Measurements from ENCODE around the gene LAIR1. TPM values are rescaled to one million over a fixed set of nuclear protein-coding genes. Genes with fewer than 3 reads are reported as not detected.
A peak's percentile ranks its signal among the peaks of the same experiment; 100 is the strongest.
"Not testable (repeated sequence)": the region's sequence is repeated elsewhere in the genome, so short reads cannot be mapped to it uniquely, and the experiment has no call there.

LAIR1 gene
- polyA plus RNA-seq, 3 donors: 48.0 to 202 (median 73.8) TPM

DNA sequence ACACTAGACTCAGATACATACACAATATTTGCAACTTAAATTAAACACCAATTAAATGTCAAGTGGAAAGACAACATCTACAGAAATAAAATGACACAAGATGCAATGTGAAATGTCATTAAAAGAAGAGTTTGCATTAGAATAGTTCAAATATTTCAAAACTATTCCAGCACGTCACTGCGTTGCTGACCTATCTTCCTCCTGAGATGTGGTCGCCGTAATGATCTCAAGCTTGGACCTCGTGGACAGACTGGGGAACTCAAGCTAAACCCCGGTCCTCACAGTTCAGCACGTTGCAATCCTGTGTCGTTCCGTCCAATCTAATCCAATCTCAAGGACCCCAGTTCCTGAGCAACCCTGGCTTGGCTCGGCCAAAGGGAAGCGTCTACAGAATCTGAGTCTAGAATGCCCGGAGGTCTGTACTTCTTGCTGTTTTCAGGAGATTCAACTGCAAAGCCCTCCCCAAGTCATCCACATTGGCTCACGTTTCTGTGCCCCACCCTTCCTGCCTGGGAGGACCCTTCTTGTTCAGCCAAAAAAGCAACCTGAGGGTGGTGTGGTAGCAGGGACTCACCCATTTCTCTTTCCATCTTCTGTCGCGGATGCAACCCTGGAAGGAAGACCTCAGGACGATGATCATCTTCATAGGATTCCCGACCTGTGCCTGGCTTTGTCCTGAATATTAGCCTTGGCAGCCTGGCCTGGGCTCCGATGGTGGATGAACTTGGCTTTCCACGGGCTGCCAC, 5.1 kb upstream of the LAIR1 start:
- H3K36me3 Mint-ChIP-seq; H3K27me3 Mint-ChIP-seq (ENCODE audit: low read depth in 3 of 3); H2AFZ ChIP-seq (ENCODE audit: insufficient read depth, low read depth, low read length, poor library complexity, severe bottlenecking); H3K27me3 ChIP-seq (ENCODE audit: control insufficient read depth in 2 of 2, insufficient read depth in 2 of 2, low read length in 2 of 2); H3K9me3 Mint-ChIP-seq; H3K9me3 ChIP-seq (replicated peaks in 1 of 2; ENCODE audit: control insufficient read depth in 1 of 2, insufficient read depth in 1 of 2, low read length in 2 of 2); H3K36me3 ChIP-seq (replicated peaks in 1 of 2; ENCODE audit: control insufficient read depth in 1 of 2, insufficient read depth in 2 of 2, low read length in 2 of 2); H4K20me1 ChIP-seq (ENCODE audit: insufficient read depth, low read length): not testable (repeated sequence)
- Mint-ChIP-seq H3K27ac (peak overlapping the region; percentile 94 to 97 (median 96)), H3K4me1 (peaks cover 83% of the 10 kb centered on the region), H3K4me3 (peak overlapping the region; percentile 74 to 81)
- no CpG with 5 or more reads among the region's 19 CpGs for WGBS (ENCODE audit: insufficient coverage)
- DNase-seq: peak; percentile 54 to 68 (median 64)
- H3K4me1 ChIP-seq (ENCODE audit: control insufficient read depth in 1 of 2, insufficient read depth in 2 of 2, low read length in 2 of 2): peaks cover 87 to 93% of the 10 kb centered on the region in 2 donors
- H3K79me2 ChIP-seq (ENCODE audit: insufficient read depth, low read length): peaks cover 25% of the 10 kb centered on the region
- peak overlapping the region; percentile 69 for H3K4me2 ChIP-seq (replicated peaks; ENCODE audit: extremely low read depth, low read length, poor library complexity, severe bottlenecking)
- H3K9ac ChIP-seq (ENCODE audit: insufficient read depth, low read length, poor library complexity, severe bottlenecking): peak overlapping the region; percentile 49
- intact Hi-C loops (cut with micrococcal nuclease): loop anchor here in 1 of 2 donors (5.0 kb wide), 1 partner anchor 163 kb away; no protein-coding TSS in a partner anchor
- H3K4me3 ChIP-seq (replicated peaks in 1 of 3; ENCODE audit: low read depth in 2 of 3, low read length in 3 of 3): peak overlapping the region; percentile 17 to 67 (median 28)
- H3K27ac ChIP-seq (ENCODE audit: low read depth in 1 of 2, low read length in 2 of 2): peak overlapping the region; percentile 60 to 89

- no peak for TF ChIP-seq CTCF (IDR thresholded peaks at IDR 0.05)
- Histone ChIP-seq H3K9me3 (replicated peaks in 1 of 2; ENCODE audit: control insufficient read depth in 1 of 2, insufficient read depth in 1 of 2, low read length in 2 of 2) (no peaks in the 10 kb centered on the region), H3K4me1 (ENCODE audit: control insufficient read depth in 1 of 2, insufficient read depth in 2 of 2, low read length in 2 of 2) (peaks cover 87 to 91% of the 10 kb centered on the region in 2 donors), H3K27me3 (ENCODE audit: control insufficient read depth in 2 of 2, insufficient read depth in 2 of 2, low read length in 2 of 2) (no peaks in the 10 kb centered on the region), H3K4me2 (replicated peaks; ENCODE audit: extremely low read depth, low read length, poor library complexity, severe bottlenecking) (peak overlapping the region; percentile 69), H3K9ac (ENCODE audit: insufficient read depth, low read length, poor library complexity, severe bottlenecking) (peak overlapping the region; percentile 24), H2AFZ (ENCODE audit: insufficient read depth, low read depth, low read length, poor library complexity, severe bottlenecking) (no peak overlapping the region), H3K4me3 (replicated peaks in 1 of 3; ENCODE audit: low read depth in 2 of 3, low read length in 3 of 3) (peak overlapping the region in 2 of 3 experiments; percentile 28 to 67), H3K27ac (ENCODE audit: low read depth in 1 of 2, low read length in 2 of 2) (peak overlapping the region; percentile 60 to 89), H3K79me2 (ENCODE audit: insufficient read depth, low read length) (peaks cover 27% of the 10 kb centered on the region), H4K20me1 (ENCODE audit: insufficient read depth, low read length) (no peaks in the 10 kb centered on the region), H3K36me3 (replicated peaks in 1 of 2; ENCODE audit: control insufficient read depth in 1 of 2, insufficient read depth in 2 of 2, low read length in 2 of 2) (no peaks in the 10 kb centered on the region)
- Mint-ChIP-seq H3K4me3 (peak overlapping the region; percentile 74 to 81), H3K4me1 (peaks cover 78% of the 10 kb centered on the region), H3K36me3 (no peaks in the 10 kb centered on the region), H3K9me3 (no peaks in the 10 kb centered on the region), H3K27ac (peak overlapping the region; percentile 94 to 97 (median 96)), H3K27me3 (ENCODE audit: low read depth in 3 of 3) (peaks cover 0 to 2% (median 0%) of the 10 kb centered on the region in 3 donors)
- DNase-seq: peak in 1 of 3 donors; percentile 33
- WGBS (ENCODE audit: insufficient coverage): 0% methylated on average over 4 of the region's 8 CpGs
- intact Hi-C loops (cut with micrococcal nuclease): no loop called here
Measured at GRCh38 chr19:54369082-54369687, 4.5 kb upstream of the LAIR1 start.
